HL-60/S4 treated with retinoic acid at 250 ng/mL for 4 days and 3 days (cell line): Measurements from ENCODE around the gene IGSF3.

Source experiments
- in situ Hi-C: fragments of 300-500 bp; cut with MboI; formaldehyde crosslinking; loops from 2 replicates; pipeline ENCODE4 v1.7.0; 2022; ENCODE audit warnings: low sequenced_read_pairs

The IGSF3 gene

DNA sequence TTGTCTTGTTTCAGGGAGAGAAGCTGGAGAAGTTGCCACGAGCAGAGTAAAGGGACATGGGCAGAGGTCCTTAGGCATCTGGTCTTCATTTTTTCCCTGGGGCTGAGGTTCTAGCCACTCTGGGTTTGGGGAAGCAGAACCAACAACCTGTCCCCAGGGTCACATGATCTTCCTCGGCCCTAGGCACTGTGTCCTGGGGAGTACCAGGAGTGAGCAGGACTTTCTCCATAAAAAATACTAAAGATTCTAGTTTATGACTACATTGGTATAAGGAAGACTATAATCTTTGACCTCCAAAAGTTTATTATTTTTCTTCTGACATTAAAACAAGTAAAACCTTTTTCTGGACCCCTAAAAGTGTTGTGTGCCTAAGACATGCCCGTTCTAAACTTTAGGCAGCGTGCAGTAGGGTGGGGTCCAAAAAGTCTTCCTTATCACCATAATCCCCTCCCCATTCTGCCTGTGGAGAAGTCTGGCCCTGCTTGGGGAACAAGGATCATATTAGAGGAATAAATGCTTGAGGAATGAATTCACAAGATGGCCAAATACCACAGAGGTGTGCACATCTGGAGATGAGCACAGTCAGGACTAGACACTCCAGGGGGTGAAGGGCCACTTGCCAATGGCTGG is 19.3 kb upstream of the IGSF3 start:
- in situ Hi-C loops: no loop called here

DNA sequence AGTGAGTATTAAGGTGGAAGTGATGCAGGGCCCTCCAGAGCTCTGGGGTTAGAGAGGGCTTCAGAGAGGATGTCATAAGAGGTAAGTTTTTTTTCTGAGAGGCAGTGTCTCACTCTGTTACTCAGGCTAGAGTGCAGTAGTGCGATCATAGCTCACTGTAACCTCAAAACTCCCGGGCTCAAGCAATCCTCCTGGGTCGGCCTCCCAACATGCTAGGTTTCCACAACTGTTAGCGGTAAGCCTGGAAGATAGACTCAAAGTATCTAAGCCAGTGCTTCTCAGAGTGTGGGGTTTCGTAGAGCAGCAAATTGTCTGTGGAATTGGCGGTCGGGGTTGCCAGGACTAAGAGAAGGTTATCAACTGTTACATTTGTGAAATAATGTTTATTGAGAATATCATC is 18.6 kb upstream of the IGSF3 start:
- in situ Hi-C loops: no loop called here

DNA sequence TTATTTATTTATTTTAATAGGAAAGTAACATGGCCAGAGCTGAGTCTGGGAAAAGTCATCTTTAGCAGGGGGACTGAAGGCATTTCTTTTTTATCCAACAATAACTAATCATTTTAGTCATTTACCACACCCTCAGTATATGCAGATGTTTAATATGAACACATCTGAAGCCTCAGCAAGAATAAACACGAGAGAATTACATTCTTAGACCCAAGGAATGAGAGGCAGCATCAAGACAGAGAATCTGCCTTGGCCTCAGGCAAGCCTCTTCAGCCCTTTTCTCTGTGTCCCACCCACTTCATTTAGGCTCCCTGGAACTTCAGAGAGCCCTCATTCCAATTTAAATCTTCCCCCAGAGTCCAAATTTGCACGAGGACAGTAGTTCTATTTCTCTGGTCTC is 17.0 kb upstream of the IGSF3 start:
- in situ Hi-C loops: no loop called here

DNA sequence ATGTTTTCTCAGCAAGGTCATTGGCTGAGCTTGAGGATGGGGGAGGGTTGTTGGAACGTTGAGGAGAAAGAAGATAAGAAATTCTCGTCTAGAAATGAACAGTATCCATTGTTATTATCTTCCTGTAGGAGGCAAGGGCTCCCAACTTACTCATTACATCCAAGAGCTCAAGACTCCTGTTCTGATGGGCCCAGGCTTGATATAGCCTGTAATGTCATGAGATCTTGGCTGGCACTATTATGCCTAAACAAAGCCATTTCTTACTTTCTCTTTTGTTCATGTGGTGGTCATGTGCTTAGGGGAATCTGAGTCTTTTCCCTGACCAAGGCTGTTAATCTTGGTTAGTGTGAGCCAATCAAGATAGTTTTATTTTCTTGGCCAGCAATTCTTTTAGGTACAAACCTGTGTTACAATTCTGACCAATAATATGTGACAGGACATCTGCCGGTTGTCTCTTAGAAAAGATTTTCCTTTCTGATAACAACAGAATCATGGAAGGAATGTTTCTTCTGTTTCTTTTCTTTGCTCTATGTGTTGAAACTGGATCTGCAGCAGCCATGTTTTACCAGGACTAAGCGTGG is 15.2 kb upstream of the IGSF3 start:
- in situ Hi-C loops: no loop called here

DNA sequence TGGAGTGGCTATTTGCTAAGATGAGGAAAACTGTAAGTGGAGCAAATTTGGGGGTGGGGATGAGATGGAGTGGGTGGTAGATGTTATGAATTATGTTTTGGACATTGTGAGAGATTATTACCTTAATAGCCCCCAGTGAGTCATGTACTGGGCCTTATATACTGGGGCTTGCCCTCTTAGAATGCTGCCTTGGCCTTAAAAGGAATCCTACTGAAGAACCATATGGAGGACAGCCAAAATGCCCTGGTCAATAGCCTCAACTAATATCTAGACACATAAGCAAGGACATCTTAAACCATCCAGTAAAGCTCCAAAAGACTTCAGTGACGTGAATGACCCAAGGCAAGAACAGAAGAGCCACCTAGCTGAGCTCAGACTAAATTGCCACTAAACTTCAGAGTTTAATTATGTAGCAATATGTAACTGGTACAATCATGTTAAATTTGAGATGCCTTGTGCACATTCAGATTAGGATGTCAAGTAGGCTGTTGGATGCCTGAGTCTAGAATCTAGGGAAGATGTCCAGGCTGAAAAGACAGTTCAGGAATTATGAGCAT is 13.9 kb upstream of the IGSF3 start:
- in situ Hi-C loops: no loop called here

DNA sequence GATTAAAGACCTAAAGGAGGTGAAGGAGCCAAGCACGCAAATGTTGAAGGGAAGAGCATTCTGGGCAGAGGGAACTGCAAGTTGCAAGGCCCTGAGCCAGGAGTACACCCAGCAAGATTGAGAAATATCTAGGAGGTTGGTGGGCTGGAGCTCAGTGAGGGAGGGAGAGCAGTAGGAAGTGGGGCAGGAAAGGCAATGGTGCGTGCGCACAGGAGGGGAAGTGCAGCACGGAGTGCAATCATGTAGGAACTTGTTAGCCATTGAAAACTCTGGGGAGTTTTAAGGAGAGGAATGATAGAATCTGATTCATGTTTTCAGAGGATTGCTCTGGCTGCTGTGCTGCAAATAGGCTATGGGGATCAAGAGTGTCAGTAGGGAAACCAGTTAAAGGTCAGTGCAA is 13.2 kb upstream of the IGSF3 start:
- in situ Hi-C loops: no loop called here

DNA sequence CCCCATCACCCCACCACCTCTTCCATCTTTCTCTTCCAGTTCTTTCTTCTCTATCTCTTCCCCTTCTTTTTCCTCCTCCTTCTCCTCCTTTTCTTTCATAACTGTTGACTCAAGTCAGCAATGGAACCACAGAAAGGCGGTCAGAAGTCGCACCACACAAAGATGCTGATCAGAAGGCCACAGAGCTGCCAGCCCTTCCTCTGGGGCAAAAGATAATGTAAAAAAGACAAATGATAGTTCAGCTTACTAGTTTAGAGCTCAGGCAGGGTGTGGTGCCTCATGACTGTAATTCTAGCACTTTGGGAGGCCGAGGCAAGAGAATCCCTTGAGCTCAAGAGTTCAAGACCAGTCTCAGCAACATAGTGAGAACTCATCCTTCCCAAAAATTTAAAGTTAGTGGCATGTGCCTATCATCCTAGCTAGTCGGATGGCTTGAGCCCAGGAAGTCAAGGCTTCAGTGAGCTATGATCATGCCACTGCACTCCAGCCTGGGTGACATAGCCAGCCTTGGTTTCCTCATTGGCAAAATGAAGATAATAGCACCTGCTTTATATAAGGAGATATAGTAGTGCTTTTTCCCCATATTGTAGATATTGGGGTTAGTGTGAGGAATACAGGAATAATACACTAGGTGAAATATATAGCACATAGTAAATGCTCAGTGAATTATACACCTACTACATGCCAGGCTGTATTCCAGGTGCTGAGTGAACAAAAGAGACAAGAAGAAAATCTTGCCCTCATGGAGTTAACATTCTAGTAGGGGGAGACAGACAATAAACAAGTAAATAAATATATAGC is 12.5 kb upstream of the IGSF3 start:
- in situ Hi-C loops: no loop called here

DNA sequence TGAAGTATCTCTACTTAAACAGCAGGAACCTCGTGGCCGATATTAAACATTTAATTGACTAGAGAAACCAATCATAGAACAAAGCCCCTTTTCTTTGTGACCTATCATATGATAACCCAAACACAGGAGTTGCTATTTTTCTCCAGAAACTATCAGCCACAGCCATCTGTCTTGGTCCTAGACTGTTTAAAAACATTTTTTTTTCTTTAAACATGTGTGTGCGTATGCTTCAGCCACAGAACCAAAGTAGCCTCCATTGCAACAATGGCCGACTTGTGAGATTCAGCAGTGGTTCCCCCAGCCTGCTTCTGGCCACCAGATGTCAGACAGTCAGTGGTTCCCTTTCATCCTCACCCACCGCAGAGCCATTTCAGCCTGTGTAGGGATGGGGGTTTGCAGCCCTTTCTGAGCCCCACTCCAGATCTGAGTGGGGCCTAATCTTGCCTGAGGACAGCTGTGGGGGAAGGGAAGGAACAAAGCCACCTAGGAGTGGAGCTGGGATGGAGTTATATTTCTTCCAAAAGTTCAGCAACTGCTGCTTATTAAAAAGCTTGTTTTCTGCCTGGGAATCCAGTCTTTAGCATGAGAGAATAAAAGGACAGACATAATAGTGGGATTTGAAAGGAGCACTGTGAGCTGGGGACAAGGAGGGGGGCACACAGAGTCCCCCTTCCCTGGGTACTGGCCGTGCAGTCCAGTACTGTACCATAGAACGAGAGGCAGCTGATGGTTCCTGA is 11.7 kb upstream of the IGSF3 start:
- in situ Hi-C loops: no loop called here

DNA sequence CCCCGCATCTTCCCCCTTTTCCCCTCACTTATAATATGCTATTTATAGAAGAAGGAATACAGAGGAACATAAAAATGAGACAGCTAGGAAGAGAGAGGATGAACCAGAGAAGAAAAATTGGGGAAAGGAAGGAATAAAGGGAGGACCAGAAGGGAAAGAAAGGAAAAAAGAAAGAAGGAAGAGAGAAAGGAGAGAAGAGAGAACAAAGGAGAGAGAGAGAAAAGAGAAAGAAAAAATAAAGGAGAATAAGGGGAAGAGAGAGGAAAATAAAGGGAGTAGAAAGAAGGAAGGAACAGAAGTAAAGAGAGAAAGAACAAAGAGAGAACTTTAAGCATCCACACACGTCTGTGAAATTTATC is 11.2 kb upstream of the IGSF3 start:
- in situ Hi-C loops: no loop called here

DNA sequence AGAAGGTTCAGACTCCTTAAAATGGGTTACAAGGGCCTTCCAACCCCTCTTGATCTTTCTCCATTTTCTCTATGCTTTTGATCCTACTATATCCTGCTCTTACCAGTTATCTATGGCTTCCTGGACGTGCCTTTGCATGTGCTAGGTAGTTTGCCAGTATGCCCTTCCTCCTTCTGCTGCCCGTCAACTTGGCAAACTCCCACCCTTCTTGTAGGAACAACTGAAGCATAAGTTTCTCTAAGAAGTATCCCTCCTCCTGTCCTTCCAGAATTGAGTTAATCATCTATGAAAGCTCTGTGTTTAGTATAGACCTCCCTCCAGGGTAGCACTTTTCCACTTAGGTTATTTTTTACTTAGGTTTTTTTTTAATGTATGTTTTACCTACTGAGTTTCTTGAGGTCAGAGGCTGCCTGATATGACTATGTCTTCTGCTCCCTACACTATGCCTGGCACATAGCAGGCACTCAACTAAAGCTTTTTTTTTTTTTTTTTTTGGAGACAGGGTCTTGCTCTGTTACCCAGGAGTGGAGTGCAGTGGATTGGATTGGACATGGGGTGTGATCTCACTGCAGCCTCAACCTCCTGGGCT is 10.0 kb upstream of the IGSF3 start:
- in situ Hi-C loops: no loop called here

DNA sequence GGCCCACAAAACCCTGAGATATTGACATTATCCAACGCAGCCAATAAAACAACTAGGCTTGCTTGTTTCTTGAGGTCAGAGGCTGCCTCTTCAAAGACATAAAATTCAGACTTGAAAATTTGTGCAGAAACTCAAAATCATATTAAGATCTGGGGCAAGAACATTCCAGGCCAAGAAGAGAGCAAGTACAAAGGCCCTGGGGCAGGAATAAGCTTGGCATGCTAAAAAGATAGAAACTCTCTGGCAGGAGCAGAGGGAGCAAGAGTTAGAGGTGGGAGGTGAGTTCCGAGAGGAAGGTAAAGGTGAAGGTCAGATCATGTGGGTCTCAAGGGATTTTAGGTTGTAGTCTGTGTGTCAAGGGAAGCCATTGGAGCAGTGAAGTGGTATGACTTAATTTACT is 8.8 kb upstream of the IGSF3 start:
- in situ Hi-C loops: no loop called here

DNA sequence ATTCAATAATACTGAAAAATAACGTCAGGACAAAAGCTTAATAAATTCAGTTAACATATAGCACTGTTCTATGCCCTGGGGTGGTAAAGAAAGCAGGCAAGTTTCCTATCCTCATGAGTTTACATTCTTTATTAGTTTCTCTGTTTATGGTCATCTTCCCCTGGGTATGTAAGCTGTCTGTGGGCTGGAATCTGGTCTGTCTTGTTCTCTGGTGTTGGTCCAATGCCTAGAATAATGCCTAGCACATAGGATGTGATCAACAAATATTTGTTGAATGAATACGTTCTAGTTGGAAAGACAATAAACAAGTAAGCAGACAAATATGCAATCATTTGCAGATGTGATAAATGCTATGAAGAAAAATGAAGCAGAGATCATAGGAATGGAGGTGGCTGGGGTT is 7.2 kb upstream of the IGSF3 start:
- in situ Hi-C loops: no loop called here

DNA sequence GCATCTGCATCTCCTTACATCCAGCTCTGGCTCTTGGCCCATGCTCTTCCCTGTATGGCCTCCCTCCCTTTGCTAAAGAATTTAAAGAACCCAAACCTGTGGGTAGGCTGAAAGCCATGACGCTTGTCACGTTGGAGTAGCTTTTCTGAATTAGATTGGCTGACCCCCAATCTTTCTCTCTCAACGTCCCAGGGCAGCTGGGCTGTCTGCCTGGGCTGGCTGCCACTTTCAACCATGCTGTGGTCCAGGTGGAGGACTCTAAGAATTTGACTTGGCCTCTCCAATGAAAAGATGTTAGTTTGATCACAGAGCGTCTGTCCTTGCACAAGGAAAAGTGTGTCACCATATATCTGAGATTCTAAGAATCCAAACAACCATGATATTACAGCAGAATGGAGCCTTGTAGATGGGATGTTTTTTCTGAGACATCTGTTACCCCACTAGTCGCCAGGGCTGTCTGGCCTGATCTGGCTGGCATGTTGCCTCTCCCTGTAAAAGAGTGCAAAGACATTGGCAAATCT is 6.5 kb upstream of the IGSF3 start:
- in situ Hi-C loops: no loop called here

DNA sequence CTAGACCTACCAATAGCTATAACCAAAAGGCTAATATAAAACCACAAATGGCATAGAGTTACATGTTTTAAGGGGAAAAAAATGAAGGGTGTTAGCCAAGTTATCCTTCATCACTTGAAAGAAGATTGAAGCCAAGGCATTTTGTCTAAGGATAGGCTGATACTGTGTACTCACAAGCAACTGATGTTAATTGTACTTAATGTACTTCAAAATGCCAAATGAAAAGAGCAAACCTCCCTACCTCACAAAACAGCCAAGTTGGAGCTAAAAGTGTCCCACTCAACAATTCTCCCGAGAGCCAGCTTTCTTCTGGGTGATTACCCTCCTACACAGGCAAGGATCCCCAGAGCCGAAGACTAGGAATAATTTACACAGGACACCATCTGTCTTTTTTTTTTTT is 4.4 kb upstream of the IGSF3 start:
- in situ Hi-C loops: no loop called here

DNA sequence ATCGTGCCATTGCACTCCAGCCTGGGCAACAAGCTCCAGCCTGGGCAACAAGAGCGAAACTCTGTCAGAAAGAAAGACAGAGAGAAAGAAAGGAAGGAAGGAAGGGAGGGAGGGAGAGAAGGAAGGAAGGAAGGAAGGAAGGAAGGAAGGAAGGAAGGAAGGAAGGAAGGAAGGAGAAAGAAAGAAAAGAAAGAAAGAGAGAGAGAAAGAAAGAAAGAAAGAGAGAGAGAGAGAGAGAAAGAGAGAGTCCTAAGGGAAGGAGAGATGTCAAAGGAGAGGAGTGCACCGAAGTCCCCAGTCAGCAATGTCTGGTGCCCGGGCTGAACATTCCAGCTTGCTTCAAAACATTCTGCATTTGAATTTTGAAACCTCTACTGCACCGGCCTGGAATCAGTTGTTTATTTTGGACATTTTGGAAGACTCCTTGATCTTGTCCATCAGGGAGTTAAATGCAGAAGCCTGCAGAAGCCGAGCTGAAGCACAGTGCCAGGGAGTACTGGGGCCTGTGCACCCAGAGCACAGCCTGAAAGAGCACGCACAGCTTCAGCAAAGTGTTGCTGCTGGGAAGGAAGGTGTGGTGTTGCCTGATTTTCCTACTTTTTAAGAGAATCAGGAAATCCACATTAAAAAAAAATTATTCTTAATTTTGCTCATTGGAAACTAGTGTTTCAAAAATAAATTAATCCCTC is 3.7 kb upstream of the IGSF3 start:
- in situ Hi-C loops: no loop called here

DNA sequence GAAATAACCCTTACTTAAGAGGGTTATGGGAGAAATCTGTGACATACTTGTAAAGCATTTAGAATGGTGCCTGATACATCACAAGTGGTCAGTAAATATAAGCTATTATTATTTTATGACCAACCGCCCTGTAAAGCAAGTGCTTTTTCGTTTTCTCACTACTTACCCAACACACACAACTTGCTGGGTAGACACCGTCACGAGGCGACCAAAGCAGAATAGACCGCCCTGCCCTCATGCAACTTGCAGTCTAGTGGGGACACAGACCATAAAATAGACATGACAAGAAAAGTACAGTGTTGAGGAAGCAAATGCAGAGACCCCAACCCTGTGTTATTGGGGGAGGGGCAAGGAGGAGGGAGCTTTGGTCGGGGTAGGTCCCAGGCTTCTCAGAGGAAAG is 744 bp upstream of the IGSF3 start:
- in situ Hi-C loops: no loop called here

DNA sequence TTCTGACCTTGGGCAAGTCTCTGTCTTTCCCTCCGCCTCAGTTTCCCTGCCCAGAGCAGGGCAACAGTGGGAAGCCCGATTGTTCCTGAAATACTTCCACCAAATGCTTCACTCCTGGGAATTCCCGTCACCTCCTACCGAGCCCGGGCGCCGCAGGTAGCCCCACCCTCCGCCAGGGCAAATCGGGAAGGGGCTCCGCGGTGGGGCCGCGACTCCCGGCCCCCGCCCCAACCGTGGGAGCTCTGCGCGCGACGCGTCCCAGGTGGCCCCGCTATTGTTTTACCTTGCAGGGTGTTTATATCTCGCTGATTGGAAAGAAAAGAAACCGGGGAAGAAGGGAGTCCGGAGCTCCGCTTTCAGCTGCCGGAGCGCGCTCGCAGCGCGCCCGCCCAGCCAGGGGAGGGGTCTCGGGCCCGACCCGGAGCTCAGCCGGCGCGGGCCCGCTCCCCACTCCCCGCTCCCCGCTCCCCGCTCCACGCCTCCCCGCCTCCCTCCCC is 407 bp downstream of the IGSF3 start:
- in situ Hi-C loops: no loop called here

DNA sequence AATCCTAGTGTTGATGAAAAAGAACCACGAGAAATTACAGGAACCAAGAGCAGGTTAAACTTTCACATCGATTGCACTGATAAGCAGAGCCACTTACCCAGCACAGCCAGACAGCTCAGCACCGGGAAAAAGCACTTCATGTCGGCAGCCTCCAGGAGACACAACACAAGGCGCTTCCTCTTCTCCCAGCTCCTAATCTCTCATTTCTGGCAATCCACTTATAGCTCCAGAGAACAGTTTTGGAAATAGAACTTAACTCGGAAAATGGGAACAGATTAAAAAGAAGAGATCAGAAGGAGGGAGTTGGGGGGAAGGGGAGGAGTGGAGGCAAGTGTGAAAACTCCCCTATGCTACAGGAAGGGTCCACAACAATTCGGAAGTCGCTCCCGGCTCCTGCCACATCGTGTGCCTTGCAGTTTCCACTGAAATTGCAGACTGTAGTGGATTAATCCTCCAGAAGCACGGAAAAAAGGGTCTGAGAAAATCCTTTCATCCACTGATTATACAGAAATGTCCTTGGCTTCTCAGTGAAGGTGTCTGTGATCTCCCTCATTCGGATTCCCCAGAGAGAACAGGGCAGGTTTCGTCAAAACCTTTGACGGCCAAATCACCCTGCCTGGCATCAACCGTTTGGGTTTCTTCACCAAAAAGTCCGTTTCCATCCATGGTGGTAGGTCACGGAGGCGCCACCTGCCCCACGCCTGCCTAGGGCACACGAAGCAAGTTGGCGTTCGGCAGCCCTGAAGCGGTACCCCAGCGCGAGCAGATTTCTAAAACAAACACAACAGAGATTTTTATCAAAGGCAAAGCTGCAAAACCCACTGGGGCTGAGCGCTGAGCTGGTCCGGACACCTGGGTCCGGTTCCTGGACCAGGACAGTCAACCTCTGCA is 1.1 kb downstream of the IGSF3 start:
- in situ Hi-C loops: no loop called here

DNA sequence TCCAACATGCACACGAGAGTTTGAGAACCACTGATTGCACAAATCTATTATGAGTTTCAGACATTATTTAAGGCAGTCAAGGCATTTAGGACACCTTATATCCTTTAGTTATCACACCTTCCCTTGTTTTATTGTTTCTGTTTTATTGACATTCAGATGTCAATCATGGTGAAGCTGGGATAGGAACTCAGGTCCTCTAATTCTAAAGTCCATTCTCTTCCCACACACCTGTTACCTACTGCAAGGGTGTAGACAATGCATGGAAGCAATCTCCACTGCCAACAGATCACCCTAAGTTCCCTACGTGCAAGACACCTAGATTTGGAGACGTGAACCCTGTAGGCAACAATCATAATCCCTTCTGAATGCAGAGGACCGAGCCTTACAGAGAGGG is 2.6 kb downstream of the IGSF3 start:
- in situ Hi-C loops: no loop called here
